ENCODE results near the gene ABHD6.
"Not testable (repeated sequence)": the region's sequence is repeated elsewhere in the genome, so short reads cannot be mapped to it uniquely, and the experiment has no call there.

The ABHD6 gene

DNA sequence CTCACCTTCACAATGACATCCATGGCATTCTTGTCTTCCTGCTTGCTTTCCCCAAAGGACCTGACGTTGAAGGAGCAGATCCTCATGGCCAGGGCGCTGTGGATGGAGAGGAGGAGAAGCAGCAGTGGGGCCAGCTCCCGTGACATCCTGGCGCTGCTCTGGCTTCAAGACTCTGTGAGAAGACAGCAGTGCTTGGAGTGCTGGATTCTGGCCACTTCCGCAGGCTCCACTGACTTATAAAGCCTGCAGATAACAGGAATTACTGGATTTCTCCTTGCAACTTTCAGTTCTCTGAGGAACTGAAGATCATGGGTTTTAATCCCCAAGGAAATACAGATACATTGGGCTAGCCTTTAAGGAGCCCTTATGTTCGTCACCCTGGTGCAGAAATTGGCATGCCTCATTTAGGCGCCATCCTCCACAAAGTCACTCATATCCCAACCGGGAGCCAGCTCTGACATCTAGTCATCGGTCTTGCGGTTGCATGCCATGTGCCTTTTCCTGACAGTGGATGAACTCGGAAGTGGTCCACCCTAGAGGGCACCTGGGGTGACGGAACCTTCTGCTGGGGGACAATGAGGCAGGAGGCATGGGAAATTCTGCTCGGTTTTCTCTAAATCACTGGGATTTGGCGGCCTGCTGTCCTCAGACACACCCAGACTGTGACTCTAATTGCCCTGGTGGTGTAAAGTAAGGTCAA lies 26.7 kb upstream of the ABHD6 start, which contains the start of gene DNASE1L3:
DNASE1L3 (minus strand) TSS at position 212 of the 700 bp plus-strand sequence; CDS start at position 146, 66 bp downstream.
- no peak for DNase-seq

DNA sequence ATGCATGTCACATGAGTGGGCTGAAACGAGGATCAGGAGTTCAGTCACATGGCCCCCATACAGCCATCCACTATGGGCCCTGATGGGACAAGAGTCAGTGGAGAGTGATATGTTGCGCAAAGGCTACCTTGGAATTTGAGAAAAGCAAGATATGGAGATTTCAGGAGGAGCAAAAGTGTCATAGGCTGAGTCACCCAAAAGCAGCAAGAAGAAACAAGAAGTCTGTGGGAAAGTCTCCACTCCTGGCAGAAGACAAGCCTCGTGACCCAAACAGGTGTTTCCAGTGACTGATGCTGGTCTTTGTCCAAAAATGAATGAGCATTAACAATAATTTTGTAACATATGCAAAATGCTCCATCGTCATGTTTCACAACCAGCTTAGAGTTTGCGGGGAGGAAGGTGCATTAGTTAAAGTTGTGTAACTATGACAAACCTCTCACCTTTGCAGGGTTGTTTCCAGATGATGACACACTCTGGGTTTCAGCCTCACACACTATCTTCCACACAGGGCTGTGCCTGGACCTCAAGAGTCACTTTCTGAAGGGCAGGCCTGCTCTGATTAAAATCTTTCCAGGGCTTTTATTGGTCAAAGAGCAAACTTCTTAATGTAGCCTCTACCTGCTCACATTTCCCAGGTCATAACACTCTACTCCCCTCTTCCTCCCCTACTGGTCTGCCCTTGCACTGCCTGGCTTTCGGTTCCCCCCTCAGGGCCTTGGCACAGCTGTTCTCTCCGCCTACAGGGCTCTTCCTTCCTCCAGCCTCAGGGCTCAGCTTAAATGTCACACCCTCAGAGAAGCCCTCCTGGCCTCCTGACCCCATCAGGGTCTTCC lies 22.9 kb upstream of the ABHD6 start:
- DNase-seq: peak; percentile 25 to 29

DNA sequence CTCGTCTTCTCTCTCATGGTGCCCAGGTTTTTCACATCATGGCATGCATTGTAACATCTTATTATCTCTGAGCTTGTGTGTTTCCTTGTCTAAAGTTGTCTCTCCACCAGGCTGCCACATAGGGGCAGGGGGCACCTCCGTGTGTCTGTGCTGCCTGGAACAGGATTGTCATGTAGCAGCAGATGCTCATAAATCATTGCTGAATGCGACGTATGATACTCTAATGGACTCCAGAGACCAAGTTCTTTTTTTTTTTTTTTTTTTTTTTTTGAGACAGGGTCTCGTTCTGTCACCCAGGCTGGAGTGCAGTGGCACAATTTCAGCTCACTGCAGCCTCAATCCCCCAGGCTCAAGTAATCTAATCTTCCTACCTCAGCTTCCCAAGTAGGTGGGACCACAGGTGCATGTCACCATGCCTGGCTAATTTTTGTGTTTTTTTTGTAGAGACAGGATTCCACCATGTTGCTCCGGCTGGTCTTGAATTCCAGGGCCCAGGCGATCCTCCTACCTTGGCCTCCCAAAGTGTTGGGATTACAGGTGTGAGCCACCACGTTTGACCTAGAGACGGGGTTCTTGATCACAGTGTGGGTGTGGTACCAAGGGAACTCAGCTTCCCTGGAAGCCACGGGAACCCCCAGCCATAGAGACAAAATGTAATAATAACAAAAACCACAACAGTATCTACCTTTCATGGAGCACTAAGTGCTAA lies 22.1 kb upstream of the ABHD6 start:
- no peak for DNase-seq

DNA sequence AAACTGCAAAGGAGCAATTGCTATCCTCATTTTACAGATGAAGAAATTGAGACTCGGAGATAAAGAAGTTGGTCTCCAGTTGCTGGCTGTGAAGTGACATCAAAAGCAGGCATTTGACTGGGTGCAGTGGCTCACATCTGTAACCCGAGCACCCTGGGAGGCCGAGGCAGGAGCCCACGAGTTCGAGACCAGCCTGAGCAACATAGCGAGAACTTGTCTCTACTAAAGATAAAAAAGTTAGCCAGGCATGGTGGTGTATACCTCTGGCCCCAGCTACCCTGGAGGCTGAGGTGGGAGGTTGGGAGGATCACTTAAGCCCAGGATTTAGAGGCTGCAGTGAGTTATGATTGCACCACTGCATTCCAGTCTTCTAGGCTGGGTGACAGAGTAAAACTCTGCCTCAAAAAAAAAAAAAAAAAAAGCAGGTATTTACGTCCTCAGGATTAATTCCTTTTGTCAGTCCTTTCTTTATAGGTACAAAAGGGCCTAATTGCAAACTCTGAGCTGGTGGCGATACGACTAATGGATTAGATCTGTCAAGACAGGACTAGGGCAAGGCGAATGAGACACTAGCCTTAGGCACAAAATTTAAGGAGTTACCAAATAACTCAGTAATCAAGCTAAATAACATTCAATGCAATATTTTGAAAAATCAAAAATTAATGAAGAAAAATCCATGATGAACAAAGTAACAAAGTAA lies 20.9 kb upstream of the ABHD6 start:
- no peak for DNase-seq

DNA sequence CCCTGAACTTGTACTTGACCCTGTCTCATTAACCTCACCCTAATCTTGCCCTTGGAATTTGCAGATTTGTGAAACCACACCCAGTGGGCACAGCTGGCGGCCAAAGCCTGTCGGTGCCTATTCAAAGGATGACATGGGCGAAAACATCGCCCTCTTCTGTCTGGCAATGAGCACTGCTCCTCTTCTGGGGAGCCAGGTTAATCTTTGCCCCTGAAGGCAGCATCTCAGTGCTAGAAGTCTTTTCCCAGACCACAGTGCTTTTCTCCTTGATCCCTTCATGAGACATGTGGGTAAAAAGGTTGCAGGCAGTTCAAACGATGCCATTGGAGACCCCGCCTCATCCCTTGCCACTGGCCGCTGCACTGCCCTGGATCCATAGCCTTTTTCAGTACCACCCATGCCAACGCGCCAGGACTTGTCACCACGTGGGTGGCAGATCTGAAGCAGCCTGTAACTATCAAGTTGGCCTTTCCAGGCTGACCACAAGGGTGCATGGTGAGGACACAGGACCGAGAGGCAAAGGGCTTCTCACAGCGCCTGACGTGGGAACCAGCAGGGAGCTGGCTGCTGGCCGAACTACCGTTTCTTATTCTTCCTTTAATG lies 20.3 kb upstream of the ABHD6 start:
- peak; percentile 46 to 53 for DNase-seq

DNA sequence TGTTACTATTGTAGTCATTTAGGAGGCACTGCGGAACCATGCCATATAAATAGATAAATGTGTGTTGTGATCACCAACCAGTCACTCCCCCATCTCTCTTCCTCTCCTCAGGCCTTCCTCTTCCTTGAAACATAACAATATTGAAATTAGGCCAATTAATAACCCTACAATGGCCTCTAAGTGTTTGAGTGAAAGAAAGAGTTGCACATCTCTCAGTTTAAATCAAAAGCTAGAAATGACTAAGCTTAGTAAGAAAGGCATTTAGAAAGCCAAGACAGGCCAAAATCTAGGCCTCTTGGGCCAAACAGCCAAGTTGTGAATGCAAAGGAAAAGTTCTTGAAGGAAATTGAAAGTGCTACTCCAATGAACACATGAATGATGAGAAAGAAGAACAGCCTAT lies 18.7 kb upstream of the ABHD6 start:
- no peak for DNase-seq

DNA sequence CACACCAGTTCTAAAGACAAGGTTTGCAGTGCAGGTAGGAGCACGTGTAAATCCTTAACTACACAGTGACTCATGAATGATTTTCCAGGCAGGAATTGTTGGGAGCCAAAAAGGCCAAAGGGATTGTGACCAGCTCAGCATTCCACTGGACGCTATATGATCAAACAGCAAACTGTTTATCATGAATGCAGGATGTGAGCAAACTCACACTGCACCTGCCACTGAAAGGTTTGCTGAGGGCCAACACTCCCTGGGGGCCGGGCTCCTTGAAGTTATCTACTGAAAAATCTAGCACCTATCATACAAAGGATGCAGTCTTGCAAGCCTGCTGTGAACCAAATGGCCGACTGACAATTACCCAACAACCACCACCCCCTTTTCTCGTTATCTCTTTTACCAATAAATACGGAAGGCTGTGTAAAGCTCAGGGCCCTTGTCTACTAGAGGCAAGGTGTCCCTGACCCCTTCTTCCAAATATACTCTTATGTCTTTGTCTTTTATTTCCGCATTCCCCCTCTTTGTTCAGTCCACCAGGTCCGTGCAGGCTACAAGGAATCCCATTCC lies 15.3 kb upstream of the ABHD6 start:
- DNase-seq: no peak

DNA sequence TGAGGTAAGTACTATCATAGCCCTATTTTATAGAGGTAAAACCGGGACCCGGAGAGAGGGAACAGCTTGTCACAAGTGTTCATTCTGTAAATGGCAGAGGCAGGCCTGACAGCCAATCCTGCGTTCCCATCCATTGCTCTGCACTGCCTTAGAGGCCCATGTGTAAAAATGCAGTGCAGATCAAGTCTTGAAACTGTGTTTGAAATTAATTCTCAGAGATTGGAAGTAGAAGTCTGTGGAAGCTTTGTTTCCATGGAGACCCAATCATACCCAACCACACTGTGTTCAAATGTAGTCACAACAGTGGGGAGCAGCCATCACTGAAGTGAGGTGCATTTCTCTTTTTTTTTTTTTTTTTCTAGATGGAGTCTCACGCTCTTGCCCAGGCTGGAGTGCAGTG lies 13.7 kb upstream of the ABHD6 start:
- no peak for DNase-seq

DNA sequence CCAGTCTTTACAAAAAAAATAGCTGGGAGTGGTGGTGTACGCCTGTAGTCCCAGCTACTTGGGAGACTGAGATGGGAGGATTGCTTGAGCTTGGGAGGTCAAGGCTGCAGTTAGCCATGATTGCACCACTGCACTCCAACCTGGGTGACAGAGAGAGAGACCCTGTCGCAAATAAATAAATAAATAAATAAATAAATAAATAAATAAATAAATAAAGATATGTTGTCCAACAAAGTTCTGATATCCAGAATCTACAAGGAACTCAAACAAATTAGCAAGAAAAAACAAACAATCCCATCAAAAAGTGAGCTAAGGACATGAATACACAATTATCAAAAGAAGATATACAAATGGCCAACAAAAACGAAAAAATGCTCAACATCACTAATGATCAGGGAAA lies 9.7 kb upstream of the ABHD6 start:
- DNase-seq: not testable (repeated sequence)

DNA sequence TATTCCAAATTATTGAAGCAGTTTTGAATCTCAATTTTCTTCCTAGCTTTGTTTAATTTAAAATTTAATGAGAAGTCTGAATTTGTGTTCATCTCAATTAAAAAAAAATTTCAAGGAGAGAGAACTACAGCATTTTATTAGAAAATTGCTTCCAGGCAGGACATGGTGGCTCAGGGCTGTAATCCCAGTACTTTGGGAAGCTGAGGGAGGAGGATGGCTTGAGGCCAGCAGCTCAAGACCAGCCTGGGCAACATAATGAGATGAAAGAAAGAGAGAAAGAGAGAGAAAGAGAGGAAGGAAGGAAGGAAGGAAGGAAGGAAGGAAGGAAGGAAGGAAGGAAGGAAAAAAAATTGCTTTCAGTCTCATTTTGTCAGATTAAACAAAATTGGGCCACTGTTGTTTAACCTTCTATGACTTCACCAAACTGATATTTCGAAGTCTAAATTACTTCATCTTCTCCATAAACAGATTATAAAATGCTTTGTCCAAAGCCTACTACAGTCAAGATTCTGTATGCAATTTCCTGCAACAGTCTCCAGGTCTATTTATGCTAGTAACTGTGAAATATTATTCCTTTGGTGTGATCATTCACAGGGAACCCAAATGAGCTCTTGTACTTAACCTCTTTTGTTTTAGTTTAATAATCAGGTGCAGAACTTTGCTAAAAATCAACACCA lies 6.6 kb upstream of the ABHD6 start:
- DNase-seq: no peak

DNA sequence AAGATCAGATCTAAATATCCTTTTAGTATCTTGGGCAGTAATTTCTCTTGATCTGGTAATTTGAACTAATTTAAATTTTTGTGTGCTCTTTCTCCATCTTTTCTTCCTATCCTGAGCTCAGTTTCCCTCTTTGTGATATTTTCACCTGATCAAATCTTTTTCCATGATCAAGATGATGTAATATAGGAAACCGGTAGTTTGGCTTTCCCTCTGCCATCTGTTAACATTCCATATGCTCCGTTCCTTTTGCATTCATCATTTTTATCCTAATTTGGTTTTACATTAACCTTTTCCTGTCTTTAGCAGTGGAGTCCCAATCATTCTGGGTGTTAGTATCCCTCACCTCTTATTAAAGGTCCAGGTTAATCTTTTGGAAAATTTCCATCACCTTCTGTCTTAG lies 5.9 kb upstream of the ABHD6 start:
- DNase-seq: no peak

DNA sequence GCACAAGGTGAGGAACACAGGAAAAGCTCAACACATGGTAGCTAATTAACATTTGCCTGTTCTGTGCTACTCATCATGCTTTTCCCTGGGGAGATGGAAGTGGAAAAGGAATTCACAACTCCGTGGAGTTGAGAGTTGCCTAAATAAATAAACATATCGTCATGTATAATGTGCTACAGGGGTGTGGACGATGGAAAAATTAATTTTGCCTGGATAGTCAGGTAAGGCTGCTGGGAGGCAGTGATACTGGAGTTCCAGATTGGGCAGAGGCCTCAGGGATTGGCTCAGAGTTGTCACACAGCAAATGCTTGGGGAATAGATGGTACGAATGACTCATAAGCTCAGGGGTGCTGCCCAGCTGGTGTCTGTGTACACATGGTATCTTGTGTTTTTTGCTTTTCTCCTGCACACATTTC lies 3.1 kb upstream of the ABHD6 start:
- no peak for DNase-seq

DNA sequence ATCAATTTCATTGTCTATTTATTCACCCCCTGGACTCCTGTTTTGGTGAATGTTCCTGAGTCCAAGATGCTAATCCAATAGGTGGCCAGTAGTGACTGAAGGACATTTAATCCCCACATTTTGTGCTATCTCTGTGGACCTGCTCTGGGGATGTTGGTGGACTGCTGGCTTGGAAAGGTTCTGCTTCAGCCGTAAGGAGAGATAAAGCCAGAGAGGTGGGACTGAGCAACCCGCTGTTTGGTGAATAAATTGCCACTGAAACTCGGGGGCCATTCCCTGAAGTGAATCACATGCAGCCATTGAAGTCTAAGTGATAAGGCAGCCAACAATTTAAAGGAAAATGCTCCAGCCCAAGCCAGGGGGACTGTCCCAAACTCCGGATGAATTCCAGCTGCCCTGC lies 1.6 kb upstream of the ABHD6 start:
- DNase-seq: no peak

DNA sequence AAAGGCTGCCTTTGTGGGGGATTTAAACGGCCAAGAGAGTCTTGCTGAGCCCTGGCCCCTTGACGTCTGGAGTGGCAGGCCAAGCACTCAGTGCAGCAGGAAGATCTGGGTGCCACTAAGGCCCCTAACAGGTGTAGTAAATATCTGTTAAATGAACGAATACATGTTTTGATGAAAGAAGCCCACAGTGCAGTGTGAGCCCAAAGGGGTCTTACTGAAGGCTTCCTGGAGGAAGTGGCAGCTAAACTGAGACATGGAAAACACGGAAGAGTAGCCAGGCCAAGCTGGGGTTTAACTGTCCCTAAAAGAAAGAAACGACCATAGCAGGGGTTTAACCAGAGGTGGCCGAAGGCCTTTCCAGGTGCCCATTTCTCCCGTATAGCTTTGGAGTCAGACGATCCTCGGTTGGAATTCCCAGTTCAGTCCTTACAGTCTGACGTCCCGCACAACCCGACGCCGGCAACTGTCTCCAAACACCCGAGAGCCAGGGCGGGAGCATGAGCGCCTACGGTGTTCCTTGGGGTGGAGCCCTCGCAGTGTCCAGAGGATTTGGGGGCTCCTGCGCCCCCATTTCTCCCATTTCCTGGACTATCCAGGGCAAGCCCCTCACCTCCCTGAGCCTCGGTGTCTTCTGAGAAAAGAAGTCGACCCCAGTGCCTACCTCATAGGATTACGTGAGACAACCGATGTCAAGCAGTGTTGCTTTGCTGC lies 910 bp upstream of the ABHD6 start:
- DNase-seq: no peak

DNA sequence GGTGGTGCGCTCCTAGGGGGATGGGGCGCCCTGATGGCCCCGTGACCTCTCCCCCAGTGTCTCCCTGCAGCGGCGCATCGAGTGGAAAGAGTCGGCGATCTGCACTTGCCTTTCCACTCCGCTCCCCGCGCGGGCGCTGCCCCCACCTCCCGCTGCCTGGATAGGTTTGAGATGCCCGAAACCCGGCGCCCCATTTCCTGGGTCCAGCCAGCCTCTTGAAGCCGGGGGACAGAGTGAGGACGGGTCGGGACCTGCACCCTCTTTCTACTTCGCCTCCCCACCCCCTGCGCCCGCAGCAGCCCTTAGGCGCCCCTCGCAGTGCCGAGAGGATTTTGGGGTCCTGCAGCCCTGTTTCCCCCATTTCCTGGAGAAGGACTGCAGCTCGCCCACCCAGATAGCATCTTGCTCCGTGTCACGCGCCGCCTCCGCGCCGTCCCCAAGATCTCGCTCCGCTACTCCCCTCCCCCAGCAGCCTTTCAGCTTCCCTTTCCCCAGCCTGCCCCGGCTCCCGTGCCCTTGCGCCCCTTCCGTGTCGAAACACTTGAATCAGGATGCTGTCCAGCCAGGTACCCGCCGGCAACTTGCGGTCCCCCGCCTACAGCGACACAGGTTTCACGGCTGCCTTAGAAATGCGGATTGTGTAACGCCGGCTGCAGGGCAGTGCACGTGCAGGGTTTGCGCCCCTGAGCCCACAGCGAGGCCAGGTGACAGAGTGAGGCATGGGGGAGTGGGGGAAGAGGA lies 519 bp downstream of the ABHD6 start:
- peak; percentile 7 to 20 for DNase-seq

DNA sequence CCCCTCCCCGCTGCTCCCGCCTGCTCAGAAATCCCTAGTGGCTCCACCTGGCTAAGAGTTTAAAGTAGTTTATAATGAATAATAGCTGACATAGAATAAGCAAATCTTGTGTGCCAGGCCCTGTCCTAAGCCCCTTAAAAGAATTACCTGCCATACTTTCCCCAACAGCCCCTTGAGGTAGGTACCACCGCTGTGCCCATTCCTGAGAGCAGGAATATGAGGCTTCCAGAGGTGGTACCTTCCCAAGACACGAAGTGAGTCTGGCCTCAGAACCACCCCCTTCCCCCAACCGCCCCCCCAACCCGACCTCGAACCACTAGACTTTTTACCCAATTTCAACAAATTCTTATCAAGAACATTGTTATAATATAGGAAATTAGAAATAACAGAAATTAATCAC lies 1.2 kb downstream of the ABHD6 start:
- DNase-seq: no peak

DNA sequence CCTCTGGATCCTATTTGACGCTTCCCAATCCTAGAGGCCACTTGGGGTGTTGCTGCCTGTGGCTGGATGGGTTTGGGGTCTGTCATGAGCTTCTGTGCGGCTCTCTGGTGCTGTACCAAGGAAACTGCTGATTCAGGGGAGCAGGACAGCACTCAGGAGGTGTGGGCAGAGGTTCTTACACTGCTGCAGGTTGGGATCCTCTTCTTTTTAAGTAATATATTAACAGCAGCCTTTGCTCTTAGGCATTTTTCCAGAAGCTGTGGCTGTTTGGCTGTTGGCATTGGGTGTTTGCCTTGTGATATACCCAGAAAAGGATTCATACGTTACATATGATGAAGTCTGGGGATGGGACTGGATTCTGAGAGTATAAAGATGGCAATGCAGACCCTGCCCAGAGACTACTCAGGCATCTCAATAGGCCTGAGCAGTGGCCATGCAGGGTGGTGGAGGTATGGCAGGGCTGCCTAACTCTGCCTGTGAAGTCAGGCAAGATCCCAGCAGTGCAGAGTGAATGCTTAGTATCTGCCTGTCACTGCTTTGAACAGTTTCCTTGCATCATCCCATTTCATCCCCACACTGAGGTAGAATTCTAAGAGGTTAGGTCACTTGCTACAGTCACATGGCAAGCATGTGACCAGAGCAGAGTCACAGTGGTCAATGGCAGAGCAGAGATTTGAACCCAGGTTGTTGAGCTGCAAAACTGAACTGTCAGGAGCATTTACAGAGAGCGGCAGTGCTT lies 3.9 kb downstream of the ABHD6 start:
- no peak for DNase-seq

DNA sequence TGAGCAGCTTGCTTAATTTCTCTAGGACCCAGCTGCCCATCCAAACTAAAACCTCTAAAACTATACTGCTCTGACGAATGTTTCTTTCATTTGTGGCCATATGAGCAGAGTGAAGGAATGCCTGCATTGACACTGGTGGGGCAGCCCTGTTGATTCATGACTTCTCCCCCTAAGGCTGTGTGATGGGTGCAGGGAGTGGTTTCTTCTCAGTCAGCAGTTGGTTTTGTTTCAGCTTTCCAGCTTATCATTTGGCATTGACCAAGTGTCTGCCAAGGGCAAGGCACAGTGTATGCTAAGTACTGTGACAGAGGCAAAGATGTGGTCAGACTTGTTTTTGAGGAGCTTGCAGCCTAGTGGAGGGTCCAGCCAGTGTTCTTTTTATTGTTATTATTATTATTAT lies 4.7 kb downstream of the ABHD6 start:
- no peak for DNase-seq

DNA sequence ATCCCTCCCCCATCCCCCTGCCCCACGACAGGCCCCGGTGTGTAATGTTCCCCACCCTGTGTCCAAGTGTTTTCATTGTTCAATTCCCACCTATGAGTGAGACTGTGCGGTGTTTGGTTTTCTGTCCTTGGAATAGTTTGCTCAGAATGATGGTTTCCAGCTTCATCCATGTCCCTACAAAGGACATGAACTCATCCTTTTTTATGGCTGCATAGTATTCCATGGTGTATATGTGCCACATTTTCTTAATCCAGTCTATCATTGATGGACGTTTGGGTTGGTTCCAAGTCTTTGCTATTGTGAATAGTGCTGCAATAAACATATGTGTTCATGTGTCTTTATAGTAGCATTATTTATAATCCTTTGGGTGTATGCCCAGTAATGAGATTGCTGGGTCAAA lies 5.3 kb downstream of the ABHD6 start:
- not testable (repeated sequence) for DNase-seq

All from stimulated activated CD4-positive, alpha-beta T cell treated with anti-CD3 and anti-CD28 coated beads, Interleukin-2, amount 100 ng/mL, for 48 hours (primary cell).